Measurements from ENCODE around the gene LPAR1.

The LPAR1 gene

DNA sequence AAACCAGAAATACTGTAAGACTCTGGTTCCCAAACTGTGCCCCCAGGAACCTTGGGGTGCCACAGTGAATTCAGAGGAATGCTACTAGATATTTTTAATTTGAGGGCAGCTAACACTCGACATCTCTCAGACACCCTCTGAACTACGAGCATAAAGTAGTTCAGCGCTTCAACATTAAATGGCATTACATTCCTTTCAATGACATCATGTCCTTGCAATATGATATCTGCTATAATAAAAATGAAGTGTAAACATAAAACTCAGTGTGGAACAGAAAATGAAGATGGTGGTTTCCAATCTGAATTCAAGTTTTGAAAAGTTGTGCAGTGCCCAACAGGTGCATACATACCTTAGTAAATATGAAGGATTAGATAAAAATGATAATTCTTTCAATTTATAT is 116.1 kb downstream of the LPAR1 start:
- H3K4me3 ChIP-seq (ENCODE audit: low read length in 2 of 2), result no peak overlapping the region
- no peak overlapping the region for H3K27ac ChIP-seq (ENCODE audit: low read length)
- no peaks in the 10 kb centered on the region for H3K36me3 ChIP-seq (ENCODE audit: control insufficient read depth in 2 of 2, insufficient read depth in 2 of 2, low read length in 2 of 2)
- H3K9ac ChIP-seq (ENCODE audit: low read length in 2 of 2), result no peak overlapping the region
- H3K9me3 ChIP-seq (ENCODE audit: control insufficient read depth in 2 of 2, low read length in 2 of 2), result no peaks in the 10 kb centered on the region
- H3K27me3 ChIP-seq (ENCODE audit: control insufficient read depth in 1 of 2, insufficient read depth in 2 of 2, low read length in 2 of 2), result no peaks in the 10 kb centered on the region
- H3K4me1 ChIP-seq (ENCODE audit: control insufficient read depth, insufficient read depth, low read length), result no peaks in the 10 kb centered on the region

DNA sequence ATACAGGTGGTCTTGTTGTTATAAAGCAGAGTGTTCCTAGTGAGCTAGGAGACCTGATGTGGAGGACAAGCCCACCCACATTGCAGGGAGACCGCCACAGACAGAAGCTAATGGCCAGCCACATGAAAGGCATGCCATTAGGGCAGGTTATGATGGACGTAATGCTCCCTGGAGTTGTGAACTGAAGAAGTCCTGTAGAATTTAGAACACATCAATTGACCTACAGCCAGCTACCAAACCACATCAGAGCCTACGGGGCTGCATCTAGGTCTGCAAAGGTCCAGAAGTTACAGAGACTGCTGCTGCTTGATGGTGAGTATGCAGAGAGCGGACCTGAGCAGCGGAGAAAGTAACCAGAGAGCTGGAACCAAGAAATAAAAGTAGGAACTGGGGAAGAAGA is 116.6 kb downstream of the LPAR1 start:
- Histone ChIP-seq H3K4me1 (ENCODE audit: control insufficient read depth, insufficient read depth, low read length) (no peaks in the 10 kb centered on the region), H3K27me3 (ENCODE audit: control insufficient read depth in 1 of 2, insufficient read depth in 2 of 2, low read length in 2 of 2) (no peaks in the 10 kb centered on the region), H3K27ac (ENCODE audit: low read length) (no peak overlapping the region), H3K4me3 (ENCODE audit: low read length in 2 of 2) (no peak overlapping the region), H3K9ac (ENCODE audit: low read length in 2 of 2) (no peak overlapping the region), H3K9me3 (ENCODE audit: control insufficient read depth in 2 of 2, low read length in 2 of 2) (no peaks in the 10 kb centered on the region), H3K36me3 (ENCODE audit: control insufficient read depth in 2 of 2, insufficient read depth in 2 of 2, low read length in 2 of 2) (no peaks in the 10 kb centered on the region)

DNA sequence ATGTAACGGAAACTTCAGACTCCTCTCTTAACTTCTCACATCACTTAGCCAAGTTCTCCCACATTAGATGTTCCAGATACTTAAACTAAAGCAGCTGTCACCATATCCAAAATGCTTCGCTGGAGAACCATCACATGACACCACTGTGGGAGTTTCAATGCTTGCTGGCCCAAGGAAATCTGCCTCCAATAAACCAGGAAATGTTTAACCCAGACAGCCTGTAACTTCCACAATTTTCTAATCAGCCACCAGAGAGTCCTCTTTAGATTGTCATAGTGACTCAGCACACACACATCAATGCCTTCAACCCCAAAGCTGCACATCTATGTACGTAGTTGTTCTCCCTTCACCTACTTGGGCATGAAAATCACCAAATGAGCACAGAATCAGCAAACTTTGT is 118.7 kb downstream of the LPAR1 start:
- no peaks in the 10 kb centered on the region for H3K27me3 ChIP-seq (ENCODE audit: control insufficient read depth in 1 of 2, insufficient read depth in 2 of 2, low read length in 2 of 2)
- H3K9ac ChIP-seq (ENCODE audit: low read length in 2 of 2), result no peak overlapping the region
- no peak overlapping the region for H3K27ac ChIP-seq (ENCODE audit: low read length)
- H3K36me3 ChIP-seq (ENCODE audit: control insufficient read depth in 2 of 2, insufficient read depth in 2 of 2, low read length in 2 of 2), result no peaks in the 10 kb centered on the region
- H3K4me1 ChIP-seq (ENCODE audit: control insufficient read depth, insufficient read depth, low read length), result no peaks in the 10 kb centered on the region
- H3K4me3 ChIP-seq (ENCODE audit: low read length in 2 of 2), result no peak overlapping the region
- H3K9me3 ChIP-seq (ENCODE audit: control insufficient read depth in 2 of 2, low read length in 2 of 2), result no peaks in the 10 kb centered on the region

DNA sequence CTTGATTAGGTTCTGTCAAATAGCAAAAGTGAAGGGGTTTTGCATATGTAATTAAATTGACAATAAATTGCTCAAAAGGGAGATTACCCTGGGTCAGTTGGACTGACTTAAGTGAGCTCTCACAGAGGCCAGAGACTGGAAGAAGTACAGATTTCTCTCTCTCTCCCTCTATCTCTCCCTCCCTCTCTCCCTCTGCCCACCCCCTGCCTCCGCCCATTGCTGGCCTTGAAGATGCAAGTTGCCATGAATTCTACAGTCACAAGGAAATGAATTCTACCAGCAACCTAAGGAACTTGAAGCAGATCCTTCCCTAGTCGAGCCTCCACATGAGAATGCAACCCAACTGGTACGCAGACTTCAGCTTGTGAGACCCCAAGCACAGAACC is 119.2 kb downstream of the LPAR1 start:
- Histone ChIP-seq H3K27ac (ENCODE audit: low read length) (no peak overlapping the region), H3K36me3 (ENCODE audit: control insufficient read depth in 2 of 2, insufficient read depth in 2 of 2, low read length in 2 of 2) (no peaks in the 10 kb centered on the region), H3K9ac (ENCODE audit: low read length in 2 of 2) (no peak overlapping the region), H3K9me3 (ENCODE audit: control insufficient read depth in 2 of 2, low read length in 2 of 2) (no peaks in the 10 kb centered on the region), H3K4me1 (ENCODE audit: control insufficient read depth, insufficient read depth, low read length) (no peaks in the 10 kb centered on the region), H3K27me3 (ENCODE audit: control insufficient read depth in 1 of 2, insufficient read depth in 2 of 2, low read length in 2 of 2) (no peaks in the 10 kb centered on the region), H3K4me3 (ENCODE audit: low read length in 2 of 2) (no peak overlapping the region)

DNA sequence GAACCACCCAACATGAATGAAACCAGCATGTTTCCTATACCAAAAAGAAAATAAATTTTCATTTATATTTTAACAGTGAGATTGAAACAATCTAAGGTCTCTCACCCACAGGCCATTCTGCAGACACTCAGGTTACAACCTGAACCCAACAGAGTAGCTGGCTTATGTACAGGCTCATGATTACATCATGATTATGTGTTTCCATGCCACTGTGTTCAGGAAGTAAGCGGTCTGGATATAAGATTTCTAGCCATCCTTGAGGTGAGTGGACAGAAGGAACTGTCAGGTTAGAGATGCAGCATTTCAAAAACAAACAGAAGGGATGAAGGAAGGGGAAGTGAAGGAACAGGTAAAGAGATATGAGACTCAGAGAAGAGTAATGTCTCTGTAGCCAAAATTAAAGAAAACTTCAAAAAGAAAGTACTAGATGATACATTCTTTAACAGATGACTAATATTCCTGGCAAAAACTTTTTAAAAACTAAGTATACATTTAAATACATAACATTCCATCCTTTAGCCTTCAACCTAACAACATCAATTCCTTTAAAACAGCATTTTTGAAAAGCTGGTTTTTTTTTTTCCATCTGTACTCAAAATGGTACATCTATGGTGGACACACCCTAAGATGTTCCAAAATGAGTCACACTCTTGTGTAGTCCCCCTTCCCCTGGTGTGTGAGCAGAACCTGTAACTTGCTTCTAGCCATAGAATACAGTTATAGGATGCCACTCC is 119.8 kb downstream of the LPAR1 start:
- Histone ChIP-seq H3K36me3 (ENCODE audit: control insufficient read depth in 2 of 2, insufficient read depth in 2 of 2, low read length in 2 of 2) (no peaks in the 10 kb centered on the region), H3K9ac (ENCODE audit: low read length in 2 of 2) (no peak overlapping the region), H3K4me1 (ENCODE audit: control insufficient read depth, insufficient read depth, low read length) (no peaks in the 10 kb centered on the region), H3K9me3 (ENCODE audit: control insufficient read depth in 2 of 2, low read length in 2 of 2) (no peaks in the 10 kb centered on the region), H3K27me3 (ENCODE audit: control insufficient read depth in 1 of 2, insufficient read depth in 2 of 2, low read length in 2 of 2) (no peaks in the 10 kb centered on the region), H3K4me3 (ENCODE audit: low read length in 2 of 2) (no peak overlapping the region), H3K27ac (ENCODE audit: low read length) (no peak overlapping the region)

DNA sequence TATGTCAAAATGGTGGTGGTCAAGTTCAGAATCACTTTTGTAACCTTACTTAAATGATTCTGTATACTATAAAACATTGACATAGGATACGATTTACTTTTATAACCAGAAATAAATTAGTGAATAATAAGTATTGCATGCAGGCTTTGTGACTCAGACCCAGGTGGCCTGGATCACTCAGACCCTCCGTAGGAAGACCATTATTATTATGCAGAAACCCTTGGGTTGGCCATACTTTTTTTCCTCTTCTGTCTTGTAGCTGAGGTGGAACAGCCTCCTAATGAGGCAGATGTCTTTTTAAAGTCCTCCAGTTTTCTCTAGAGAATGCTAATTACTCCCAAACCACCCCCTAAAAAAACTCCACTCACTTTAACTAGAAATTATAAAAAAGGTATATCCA is 121.9 kb downstream of the LPAR1 start:
- Histone ChIP-seq H3K27me3 (ENCODE audit: control insufficient read depth in 1 of 2, insufficient read depth in 2 of 2, low read length in 2 of 2) (no peaks in the 10 kb centered on the region), H3K4me1 (ENCODE audit: control insufficient read depth, insufficient read depth, low read length) (no peaks in the 10 kb centered on the region), H3K9me3 (ENCODE audit: control insufficient read depth in 2 of 2, low read length in 2 of 2) (no peaks in the 10 kb centered on the region), H3K36me3 (ENCODE audit: control insufficient read depth in 2 of 2, insufficient read depth in 2 of 2, low read length in 2 of 2) (no peaks in the 10 kb centered on the region), H3K27ac (ENCODE audit: low read length) (no peak overlapping the region), H3K4me3 (ENCODE audit: low read length in 2 of 2) (no peak overlapping the region), H3K9ac (ENCODE audit: low read length in 2 of 2) (no peak overlapping the region)

DNA sequence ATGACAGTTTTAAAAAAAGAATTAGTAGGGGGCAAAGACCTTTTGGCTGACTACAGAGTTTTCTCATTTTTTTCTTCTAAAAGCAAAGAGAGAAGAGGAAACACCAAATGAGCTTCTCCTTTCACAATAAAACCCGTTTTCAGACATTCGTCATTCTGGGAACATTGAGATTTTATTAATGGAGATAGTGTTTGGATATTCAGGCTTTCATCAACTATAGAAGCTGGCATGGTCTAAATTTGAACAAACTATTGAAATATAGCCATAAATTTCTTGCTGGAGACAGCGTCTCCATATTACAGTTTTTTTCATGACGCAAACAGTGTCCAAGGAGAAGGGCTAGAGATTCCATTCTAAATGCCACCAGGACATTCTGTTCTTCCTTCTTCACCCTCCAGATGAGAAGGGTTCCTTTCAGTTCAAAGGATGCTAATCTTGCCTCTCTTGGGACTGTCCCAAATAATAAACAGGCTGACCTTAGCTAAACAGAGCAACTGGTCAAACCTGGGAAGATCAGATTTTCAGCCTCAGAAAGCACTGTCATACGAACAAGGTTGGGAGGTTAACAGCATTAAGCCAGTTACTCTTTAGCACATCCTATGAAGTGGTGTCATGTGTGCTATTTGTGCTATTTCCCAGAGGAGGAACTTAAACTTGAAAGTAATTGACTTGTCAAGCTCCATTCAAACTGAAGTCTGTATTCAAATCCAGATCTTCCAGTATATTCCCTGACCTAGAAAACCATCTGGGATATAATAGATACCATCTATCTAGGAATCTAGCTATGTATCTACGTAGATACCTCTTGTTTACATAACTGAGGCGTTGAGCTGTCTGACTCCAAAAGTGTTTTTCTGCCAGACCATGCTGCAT is 125.6 kb downstream of the LPAR1 start:
- H3K27me3 ChIP-seq (ENCODE audit: control insufficient read depth in 1 of 2, insufficient read depth in 2 of 2, low read length in 2 of 2), result no peaks in the 10 kb centered on the region
- H3K27ac ChIP-seq (ENCODE audit: low read length), result no peak overlapping the region
- H3K4me1 ChIP-seq (ENCODE audit: control insufficient read depth, insufficient read depth, low read length), result no peaks in the 10 kb centered on the region
- H3K36me3 ChIP-seq (ENCODE audit: control insufficient read depth in 2 of 2, insufficient read depth in 2 of 2, low read length in 2 of 2), result no peaks in the 10 kb centered on the region
- H3K9me3 ChIP-seq (ENCODE audit: control insufficient read depth in 2 of 2, low read length in 2 of 2), result no peaks in the 10 kb centered on the region
- H3K9ac ChIP-seq (ENCODE audit: low read length in 2 of 2), result no peak overlapping the region
- H3K4me3 ChIP-seq (ENCODE audit: low read length in 2 of 2), result no peak overlapping the region

DNA sequence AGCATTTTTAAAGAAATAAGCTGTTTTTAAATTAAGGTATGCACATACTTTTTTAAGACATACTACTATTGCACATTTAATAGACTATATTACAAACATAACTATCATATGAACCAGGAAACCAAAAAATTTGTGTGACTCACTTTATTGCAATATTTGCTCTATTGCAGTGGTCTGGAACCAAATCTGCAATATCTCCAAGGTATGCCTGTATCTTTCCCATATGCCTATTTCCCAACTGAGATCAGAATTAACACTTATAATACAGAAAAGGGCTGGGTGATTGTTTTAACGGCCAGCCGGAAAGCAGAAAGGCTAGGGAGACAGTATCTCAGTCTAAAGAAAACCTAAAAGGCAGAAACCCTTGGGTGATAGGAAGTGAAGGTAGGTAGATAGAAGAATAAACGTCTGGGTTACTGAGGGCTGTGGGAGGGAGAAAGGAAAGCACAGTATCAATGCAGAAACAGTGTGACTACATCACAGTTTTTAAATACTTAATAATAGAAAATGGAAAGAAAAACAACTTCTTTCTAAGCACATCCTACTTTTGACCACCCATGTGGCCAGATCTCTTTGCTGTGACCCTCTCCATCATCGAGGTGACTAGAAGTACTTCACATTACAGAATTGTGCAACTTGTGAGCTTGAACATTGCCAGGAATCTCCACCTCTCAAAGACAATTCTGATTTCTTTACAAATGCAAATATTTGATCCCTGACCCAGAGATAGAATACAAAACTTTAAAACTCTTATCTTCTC is 126.4 kb downstream of the LPAR1 start:
- Histone ChIP-seq H3K9me3 (ENCODE audit: control insufficient read depth in 2 of 2, low read length in 2 of 2) (no peaks in the 10 kb centered on the region), H3K36me3 (ENCODE audit: control insufficient read depth in 2 of 2, insufficient read depth in 2 of 2, low read length in 2 of 2) (no peaks in the 10 kb centered on the region), H3K27me3 (ENCODE audit: control insufficient read depth in 1 of 2, insufficient read depth in 2 of 2, low read length in 2 of 2) (no peaks in the 10 kb centered on the region), H3K4me3 (ENCODE audit: low read length in 2 of 2) (no peak overlapping the region), H3K27ac (ENCODE audit: low read length) (no peak overlapping the region), H3K9ac (ENCODE audit: low read length in 2 of 2) (no peak overlapping the region), H3K4me1 (ENCODE audit: control insufficient read depth, insufficient read depth, low read length) (no peaks in the 10 kb centered on the region)

DNA sequence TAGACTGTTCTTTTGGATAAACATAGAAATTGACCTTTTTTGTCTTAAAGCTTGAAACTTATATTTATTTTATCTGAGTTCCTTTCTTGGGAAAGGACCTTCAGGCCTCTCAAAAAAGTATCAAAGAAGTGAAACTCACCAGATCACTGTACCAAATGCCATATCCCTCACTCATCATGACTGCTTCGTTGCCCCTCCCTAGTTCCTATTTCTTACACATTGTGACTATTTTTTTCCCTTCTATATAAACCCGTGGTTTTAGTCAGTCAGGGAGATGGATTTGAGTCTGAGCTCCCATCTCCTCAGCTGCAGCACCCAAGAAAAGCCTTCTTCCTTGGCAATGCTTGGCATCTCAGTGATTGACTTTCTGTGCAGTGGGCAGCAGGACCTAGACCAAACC is 129.4 kb downstream of the LPAR1 start:
- no peak overlapping the region for H3K27ac ChIP-seq (ENCODE audit: low read length)
- no peak overlapping the region for H3K9ac ChIP-seq (ENCODE audit: low read length in 2 of 2)
- no peaks in the 10 kb centered on the region for H3K27me3 ChIP-seq (ENCODE audit: control insufficient read depth in 1 of 2, insufficient read depth in 2 of 2, low read length in 2 of 2)
- H3K4me1 ChIP-seq (ENCODE audit: control insufficient read depth, insufficient read depth, low read length), result no peaks in the 10 kb centered on the region
- no peaks in the 10 kb centered on the region for H3K9me3 ChIP-seq (ENCODE audit: control insufficient read depth in 2 of 2, low read length in 2 of 2)
- no peaks in the 10 kb centered on the region for H3K36me3 ChIP-seq (ENCODE audit: control insufficient read depth in 2 of 2, insufficient read depth in 2 of 2, low read length in 2 of 2)
- H3K4me3 ChIP-seq (ENCODE audit: low read length in 2 of 2), result no peak overlapping the region

DNA sequence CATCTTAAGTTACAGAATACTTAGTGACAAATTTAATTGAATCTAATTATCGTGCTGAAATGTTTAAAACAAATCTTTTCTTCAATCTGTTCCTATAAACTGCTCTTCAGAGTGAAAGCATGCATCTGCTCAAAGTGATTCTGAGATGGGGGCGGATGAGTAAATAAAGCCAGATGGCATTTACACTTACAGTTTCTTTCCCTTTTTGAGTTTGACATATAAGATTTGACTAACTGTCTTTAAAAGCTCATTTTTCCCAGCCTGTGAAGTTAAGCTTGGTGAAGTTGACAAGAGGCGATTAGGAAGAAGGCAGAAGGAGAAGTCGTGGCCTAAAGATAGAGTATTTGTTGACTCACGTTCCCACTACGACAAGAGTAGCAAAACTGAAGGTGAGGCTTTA is 137.4 kb downstream of the LPAR1 start:
- Histone ChIP-seq H3K27me3 (ENCODE audit: control insufficient read depth in 1 of 2, insufficient read depth in 2 of 2, low read length in 2 of 2) (no peaks in the 10 kb centered on the region), H3K36me3 (ENCODE audit: control insufficient read depth in 2 of 2, insufficient read depth in 2 of 2, low read length in 2 of 2) (no peaks in the 10 kb centered on the region), H3K9me3 (ENCODE audit: control insufficient read depth in 2 of 2, low read length in 2 of 2) (no peaks in the 10 kb centered on the region), H3K27ac (ENCODE audit: low read length) (no peak overlapping the region), H3K4me3 (ENCODE audit: low read length in 2 of 2) (no peak overlapping the region), H3K9ac (ENCODE audit: low read length in 2 of 2) (no peak overlapping the region), H3K4me1 (ENCODE audit: control insufficient read depth, insufficient read depth, low read length) (no peaks in the 10 kb centered on the region)
